NAMALWA (cell line): Measurements from ENCODE around the gene CEP55.
"Not testable (repeated sequence)": the region's sequence is repeated elsewhere in the genome, so short reads cannot be mapped to it uniquely, and the experiment has no call there.

Source experiments
- DNase-seq: peaks from one replicate; pipeline ENCODE4 v3.0.0-alpha.2; 2015; ENCODE audit warnings: low spot score

CEP55 gene

GRCh38 chr10:93513091-93513490 is 16.7 kb downstream of the CEP55 start:
- no peak for DNase-seq

- no peak for DNase-seq
Observed at GRCh38 chr10:93514521-93514920, 18.1 kb downstream of the CEP55 start.

GRCh38 chr10:93515071-93516005 is 18.9 kb downstream of the CEP55 start:
- DNase-seq = no peak

GRCh38 chr10:93516006-93516380 is 19.6 kb downstream of the CEP55 start:
- DNase-seq = no peak

- DNase-seq = no peak
Observed at GRCh38 chr10:93518531-93518930, 22.1 kb downstream of the CEP55 start.

GRCh38 chr10:93535293-93535692 is 38.9 kb downstream of the CEP55 start:
- no peak for DNase-seq

- DNase-seq = not testable (repeated sequence)
Observed at GRCh38 chr10:93540871-93541270, 44.5 kb downstream of the CEP55 start.

GRCh38 chr10:93541402-93542357 is 45.3 kb downstream of the CEP55 start:
- peak; percentile 24 for DNase-seq

- no peak for DNase-seq
Observed at GRCh38 chr10:93542358-93542791, 46.0 kb downstream of the CEP55 start.

GRCh38 chr10:93546995-93547394 is 50.6 kb downstream of the CEP55 start:
- not testable (repeated sequence) for DNase-seq

GRCh38 chr10:93547522-93547921 is 51.1 kb downstream of the CEP55 start:
- no peak for DNase-seq

- no peak for DNase-seq
Observed at GRCh38 chr10:93548376-93549071, 52.1 kb downstream of the CEP55 start.

- DNase-seq = no peak
Observed at GRCh38 chr10:93550606-93551005, 54.2 kb downstream of the CEP55 start.

GRCh38 chr10:93552780-93553179 is 56.4 kb downstream of the CEP55 start:
- DNase-seq = no peak

GRCh38 chr10:93553482-93554315 is 57.3 kb downstream of the CEP55 start:
- DNase-seq = no peak

GRCh38 chr10:93554316-93554663 is 57.9 kb downstream of the CEP55 start:
- DNase-seq = no peak

- DNase-seq = peak; percentile 72
Observed at GRCh38 chr10:93554760-93555432, 58.5 kb downstream of the CEP55 start.

- DNase-seq = no peak
Observed at GRCh38 chr10:93559490-93559889, 63.1 kb downstream of the CEP55 start.

GRCh38 chr10:93560541-93560940 is 64.1 kb downstream of the CEP55 start:
- no peak for DNase-seq

GRCh38 chr10:93565446-93565845 is 69.0 kb downstream of the CEP55 start:
- no peak for DNase-seq
